GM12878 (cell line): Measurements from ENCODE around the gene ADGRV1. TPM values are rescaled to one million over a fixed set of nuclear protein-coding genes. Genes with fewer than 3 reads are reported as not detected.
"Not testable (repeated sequence)": the region's sequence is repeated elsewhere in the genome, so short reads cannot be mapped to it uniquely, and the experiment has no call there.

ENCODE experiments used
- ATAC-seq: fragments of 200-7000 bp; cut with Tn5 transposase; 3 replicates; pipeline ENCODE4 v1.9.1; 2020; ENCODE audit warnings: mild to moderate bottlenecking, moderate library complexity
- BruUV-seq: library from RNA; stranded (reverse); fragments of 400-500 nt; replicated peaks from 2 replicates; lab custom pipeline; 2021; lab: Mats Ljungman, UMichigan
- CTCF ChIA-PET: fragments of 300-600 bp; sonication (Branson Sonifier 250); formaldehyde crosslinking; extraction: SDS; loops from one replicate; lab custom pipeline; 2021; ENCODE audit warnings: inconsistent platforms; lab: Yijun Ruan, JAX
- POLR2A ChIA-PET: fragments of 350-600 bp; formaldehyde crosslinking; extraction: SDS; loops from one replicate; lab custom pipeline; 2021; ENCODE audit warnings: inconsistent platforms; lab: Charles Lee
- RAD21 ChIA-PET: fragments of 300-600 bp; sonication (Branson Sonifier 250); formaldehyde crosslinking; loops from one replicate; lab custom pipeline; 2023; ENCODE audit warnings: antibody characterized with exemption; ENCODE audit not compliant: unreplicated experiment; lab: Charles Lee
- SMC1A ChIA-PET: fragments of 300-600 bp; sonication (Branson Sonifier 250); formaldehyde crosslinking; loops from one replicate; lab custom pipeline; 2023; ENCODE audit not compliant: unreplicated experiment, uncharacterized antibody; lab: Charles Lee
- DNase-seq: peaks from one replicate; pipeline ENCODE4 v3.0.0-alpha.2; 2011; ENCODE audit warnings: low read depth, low spot score
- FAIRE-seq: peaks from 3 replicates; lab custom pipeline; 2011; peaks lifted over from hg19 to GRCh38; lab: Jason Lieb, UNC
- H2AFZ ChIP-seq: 2 replicates; pipeline ENCODE4 v1.6.0; 2011; ENCODE audit warnings: low read depth, low read length, control low read depth; ENCODE audit not compliant: control insufficient read depth
- H3K27ac ChIP-seq: 2 replicates; pipeline ENCODE4 v1.5.1; 2011; ENCODE audit warnings: control low read depth; ENCODE audit not compliant: control insufficient read depth, insufficient read depth
- H3K27me3 ChIP-seq, 2 experiments: replicated peaks in 1 of 2; 2 replicates each; pipeline versions ENCODE4 v1.6.0 to v1.6.1; 2011; ENCODE audit warnings: low read length in 1 of 2; ENCODE audit not compliant: control insufficient read depth in 2 of 2, insufficient read depth in 2 of 2
- H3K36me3 ChIP-seq, 2 experiments: 2 replicates each; pipeline ENCODE4 v1.5.1; 2011; ENCODE audit warnings: low read length in 1 of 2; ENCODE audit not compliant: control insufficient read depth in 2 of 2, insufficient read depth in 2 of 2
- H3K4me1 ChIP-seq: 2 replicates; pipeline ENCODE4 v1.6.1; 2011; ENCODE audit warnings: mild to moderate bottlenecking, low read length, moderate library complexity, mixed read lengths; ENCODE audit not compliant: control insufficient read depth, insufficient read depth
- H3K4me2 ChIP-seq: 2 replicates; pipeline ENCODE4 v1.6.0; 2011; ENCODE audit warnings: control low read depth; ENCODE audit not compliant: control insufficient read depth, insufficient read depth
- H3K4me3 ChIP-seq: fragments of 200-600 bp; sonication (generic); 2 replicates; pipeline ENCODE4 v1.5.1; 2016
- H3K79me2 ChIP-seq: 2 replicates; pipeline ENCODE4 v1.6.0; 2011; ENCODE audit warnings: low read length; ENCODE audit not compliant: control insufficient read depth, insufficient read depth
- H3K9ac ChIP-seq: 2 replicates; pipeline ENCODE4 v1.8.0; 2011; ENCODE audit warnings: low read length, control low read depth, mixed read lengths; ENCODE audit not compliant: control insufficient read depth, insufficient read depth
- H3K9me3 ChIP-seq: replicated peaks from 3 replicates; pipeline ENCODE4 v1.5.1; 2011; ENCODE audit warnings: mild to moderate bottlenecking, low read length; ENCODE audit not compliant: control insufficient read depth, insufficient read depth
- H4K20me1 ChIP-seq: 2 replicates; pipeline ENCODE4 v1.6.0; 2011; ENCODE audit not compliant: control insufficient read depth, insufficient read depth
- BCL11A ChIP-seq: IDR thresholded peaks from 2 replicates; pipeline ENCODE4 v1.6.1; 2011; ENCODE audit warnings: low read depth, low read length
- EZH2 ChIP-seq: IDR thresholded peaks from 2 replicates; pipeline ENCODE4 v1.6.1; 2012; ENCODE audit warnings: low read depth, mild to moderate bottlenecking, control low read depth, inconsistent platforms, low read length, borderline replicate concordance; ENCODE audit not compliant: control insufficient read depth
- GABPA ChIP-seq: IDR thresholded peaks from 2 replicates; pipeline ENCODE4 v1.6.1; 2014; ENCODE audit warnings: antibody characterized with exemption, low read depth, mild to moderate bottlenecking, inconsistent platforms
- JUND ChIP-seq: IDR thresholded peaks from 2 replicates; pipeline ENCODE4 v1.6.1; 2012; ENCODE audit warnings: low read depth, mild to moderate bottlenecking, low read length, improper control_type of control experiment, moderate library complexity
- POLR2A ChIP-seq: IDR thresholded peaks from 2 replicates; pipeline ENCODE4 v1.6.1; 2011; ENCODE audit warnings: low read depth, mild to moderate bottlenecking, low read length
- USF2 ChIP-seq: IDR thresholded peaks from 2 replicates; pipeline ENCODE4 v1.6.1; 2011; ENCODE audit warnings: low read depth, low read length, improper control_type of control experiment, borderline replicate concordance
- WGBS: methylation state at CpG from one replicate; pipeline ENCODE4 v1.1.6; 2016; ENCODE audit warnings: low lambda C conversion rate; ENCODE audit not compliant: insufficient replicate concordance, insufficient coverage; ENCODE audit errors: missing lambda C conversion rate; 5-methylcytosine and 5-hydroxymethylcytosine counted together
- in situ Hi-C: fragments of 300-500 bp; cut with MboI; formaldehyde crosslinking; loops from 9 replicates; pipeline ENCODE4 v1.14.3; 2018; ENCODE audit warnings: mixed read lengths
- intact Hi-C: fragments of 100-400 bp; cut with micrococcal nuclease; formaldehyde crosslinking; loops from one replicate; pipeline ENCODE4 v1.14.2; 2022; ENCODE audit not compliant: unreplicated experiment
- polyA plus RNA-seq, 11 experiments: library from polyadenylated mRNA; depleted of rRNA in 4 of 11; unstranded in 6 of 11; stranded (reverse) in 5 of 11; fragments of >200 nt; fragmentation: Nextera tagmentation in 4 of 11; fragmentation: Illumina TruSeq in 1 of 11; extraction: Ambion mirVana in 4 of 11; extraction: Trizol in 1 of 11; gene quantifications; 1 replicate in 1 of 11; 2 replicates in 10 of 11; pipeline versions ENCODE4 v1.2.1 to v1.2.3, GENCODE V29; 2011 to 2016; ENCODE audit warnings: inconsistent platforms in 2 of 11, missing spikeins in 2 of 11, low read depth in 1 of 11
- total RNA-seq, 4 experiments: library from RNA; depleted of rRNA in 3 of 4; stranded (reverse); fragments of >200 nt in 3 of 4; fragmentation: Illumina TruSeq in 1 of 4; extraction: Trizol in 1 of 4; gene quantifications; 2 replicates each; pipeline versions ENCODE4 v1.2.1 to v1.2.3, GENCODE V29; 2013 to 2021
- TF ChIP-seq, protein P1 (sequence below): fragments of 450-650 bp; formaldehyde crosslinking; IDR thresholded peaks from 2 replicates; pipeline ENCODE4 v1.4.0; 2022; ENCODE audit warnings: mild to moderate bottlenecking, moderate library complexity

The ADGRV1 gene
- total and polyA plus RNA-seq, 10 of the 15 experiments (the other 5 are each of a cell fraction or from before 2014, with no cell fraction given): 0.04 to 8.1 (median 0.16) TPM; not detected in 1

DNA sequence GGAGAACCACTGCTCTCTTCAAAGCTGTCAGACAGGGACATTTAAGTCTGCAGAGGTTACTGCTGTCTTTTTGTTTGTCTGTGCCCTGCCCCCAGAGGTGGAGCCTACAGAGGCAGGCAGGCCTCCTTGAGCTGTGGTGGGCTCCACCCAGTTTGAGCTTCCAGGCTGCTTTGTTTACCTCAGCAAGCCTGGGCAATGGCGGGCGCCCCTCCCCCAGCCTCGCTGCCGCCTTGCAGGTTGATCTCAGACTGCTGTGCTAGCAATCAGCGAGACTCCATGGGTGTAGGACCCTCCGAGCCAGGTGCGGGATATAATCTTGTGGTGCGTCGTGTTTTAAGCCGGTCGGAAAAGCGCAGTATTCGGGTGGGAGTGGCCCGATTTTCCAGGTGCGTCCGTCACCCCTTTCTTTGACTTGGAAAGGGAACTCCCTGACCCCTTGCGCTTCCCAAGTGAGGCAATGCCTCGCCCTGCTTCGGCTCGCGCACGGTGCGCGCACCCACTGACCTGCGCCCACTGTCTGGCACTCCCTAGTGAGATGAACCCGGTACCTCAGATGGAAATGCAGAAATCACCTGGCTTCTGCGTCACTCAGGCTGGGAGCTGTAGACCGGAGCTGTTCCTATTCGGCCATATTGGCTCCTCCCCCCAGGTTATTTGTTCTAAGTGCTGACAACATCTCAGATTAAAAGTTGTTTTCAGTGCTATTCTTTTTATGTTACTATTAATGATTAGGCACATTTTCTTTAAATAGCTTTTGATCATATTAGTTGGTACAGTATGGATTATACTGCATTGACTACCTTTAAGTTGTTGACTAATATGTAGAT is 370.6 kb downstream of the ADGRV1 start:
- SMC1A ChIA-PET, POLR2A ChIA-PET, RAD21 ChIA-PET, BruUV-seq, H3K79me2 ChIP-seq, DNase-seq, ATAC-seq, CTCF ChIA-PET, FAIRE-seq, in situ Hi-C loops, H3K9me3 ChIP-seq, H4K20me1 ChIP-seq, H3K4me3 ChIP-seq, H3K4me2 ChIP-seq, H3K9ac ChIP-seq, intact Hi-C loops, H3K27ac ChIP-seq, H3K36me3 ChIP-seq, H2AFZ ChIP-seq, H3K4me1 ChIP-seq, H3K27me3 ChIP-seq: not testable (repeated sequence)
- WGBS: 77% methylated on average over 16 of the region's 29 CpGs

- H3K9me3 ChIP-seq: no peaks in the 10 kb centered on the region
- DNase-seq: no peak
- no peaks in the 10 kb centered on the region for H3K27me3 ChIP-seq
- no TSS peak for BruUV-seq
- no peak for FAIRE-seq
- no peak overlapping the region for H3K4me3 ChIP-seq
- TF ChIP-seq BCL11A (no peak), POLR2A (no peak), EZH2 (no peak), JUND (no peak), GABPA (no peak), USF2 (no peak)
- TF ChIP-seq, protein P1, sequence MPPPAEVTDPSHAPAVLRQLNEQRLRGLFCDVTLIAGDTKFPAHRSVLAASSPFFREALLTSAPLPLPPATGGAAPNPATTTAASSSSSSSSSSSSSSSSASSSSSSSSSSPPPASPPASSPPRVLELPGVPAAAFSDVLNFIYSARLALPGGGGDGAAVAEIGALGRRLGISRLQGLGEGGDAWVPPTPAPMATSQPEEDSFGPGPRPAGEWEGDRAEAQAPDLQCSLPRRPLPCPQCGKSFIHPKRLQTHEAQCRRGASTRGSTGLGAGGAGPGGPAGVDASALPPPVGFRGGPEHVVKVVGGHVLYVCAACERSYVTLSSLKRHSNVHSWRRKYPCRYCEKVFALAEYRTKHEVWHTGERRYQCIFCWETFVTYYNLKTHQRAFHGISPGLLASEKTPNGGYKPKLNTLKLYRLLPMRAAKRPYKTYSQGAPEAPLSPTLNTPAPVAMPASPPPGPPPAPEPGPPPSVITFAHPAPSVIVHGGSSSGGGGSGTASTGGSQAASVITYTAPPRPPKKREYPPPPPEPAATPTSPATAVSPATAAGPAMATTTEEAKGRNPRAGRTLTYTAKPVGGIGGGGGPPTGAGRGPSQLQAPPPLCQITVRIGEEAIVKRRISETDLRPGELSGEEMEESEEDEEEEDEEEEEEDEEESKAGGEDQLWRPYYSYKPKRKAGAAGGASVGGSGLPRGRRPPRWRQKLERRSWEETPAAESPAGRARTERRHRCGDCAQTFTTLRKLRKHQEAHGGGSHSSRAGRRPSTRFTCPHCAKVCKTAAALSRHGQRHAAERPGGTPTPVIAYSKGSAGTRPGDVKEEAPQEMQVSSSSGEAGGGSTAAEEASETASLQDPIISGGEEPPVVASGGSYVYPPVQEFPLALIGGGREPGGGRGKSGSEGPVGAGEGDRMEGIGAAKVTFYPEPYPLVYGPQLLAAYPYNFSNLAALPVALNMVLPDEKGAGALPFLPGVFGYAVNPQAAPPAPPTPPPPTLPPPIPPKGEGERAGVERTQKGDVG: no peak
- no peak overlapping the region for H2AFZ ChIP-seq
- H3K36me3 ChIP-seq: no peaks in the 10 kb centered on the region
- H3K9ac ChIP-seq: no peak overlapping the region
- H3K27ac ChIP-seq: no peak overlapping the region
- POLR2A ChIA-PET: no interaction called here
- RAD21 ChIA-PET: no interaction called here
- CTCF ChIA-PET: no interaction called here
- 46% methylated on average over 5 of the region's 5 CpGs for WGBS
- in situ Hi-C loops (loop anchor here (10.0 kb wide), 1 partner anchor 455 kb away; the partner anchor contains the start of gene ARRDC3), intact Hi-C loops (loop anchor here (10.0 kb wide), 1 partner anchor 285 kb away; no protein-coding TSS in a partner anchor)
- H4K20me1 ChIP-seq: no peaks in the 10 kb centered on the region
- H3K4me1 ChIP-seq: no peaks in the 10 kb centered on the region
- SMC1A ChIA-PET: no interaction called here
- H3K79me2 ChIP-seq: no peaks in the 10 kb centered on the region
- no peak overlapping the region for H3K4me2 ChIP-seq
- ATAC-seq: no peak
These were observed 371.5 kb downstream of the ADGRV1 start for GRCh38 chr5:90930062-90930461.
